Measurements from ENCODE around the gene CCDC54.

The CCDC54 gene

GRCh38 chr3:107421170-107421792, 44.0 kb downstream of the CCDC54 start:
- H3K23ac ChIP-seq (ENCODE audit: low read length in 2 of 2): no peak overlapping the region
- H4K91ac ChIP-seq (ENCODE audit: low read length): no peak overlapping the region
- peak; percentile 77 for DNase-seq
- no peak overlapping the region for H3K27ac ChIP-seq (ENCODE audit: low read length, poor library complexity, severe bottlenecking)
- H3K4me2 ChIP-seq (ENCODE audit: low read length, poor library complexity, severe bottlenecking): peak overlapping the region; percentile 75
- H2BK12ac ChIP-seq (ENCODE audit: low read length in 2 of 2): no peak overlapping the region
- no peak overlapping the region for H3K14ac ChIP-seq (ENCODE audit: low read length in 2 of 2)
- H3K9ac ChIP-seq (ENCODE audit: low read length): peak overlapping the region; percentile 80
- no peak overlapping the region for H2BK120ac ChIP-seq (ENCODE audit: low read depth, low read length)
- no peak overlapping the region for H4K8ac ChIP-seq (ENCODE audit: low read length)
- peak overlapping the region in 1 of 2 experiments; percentile 62 for H3K4me3 ChIP-seq (ENCODE audit: insufficient read depth in 1 of 2, low read depth in 1 of 2, low read length in 2 of 2)
- no peak overlapping the region for H2BK15ac ChIP-seq (ENCODE audit: low read depth, poor library complexity, severe bottlenecking)
- no peak overlapping the region for H2AK5ac ChIP-seq (ENCODE audit: low read length, severe bottlenecking)
- no peaks in the 10 kb centered on the region for H3K36me3 ChIP-seq (ENCODE audit: control insufficient read depth in 1 of 2, insufficient read depth in 2 of 2, low read depth in 1 of 2, low read length in 2 of 2)
- H2AFZ ChIP-seq (ENCODE audit: low read depth, low read length): no peak overlapping the region
- H3K4ac ChIP-seq (ENCODE audit: low read depth in 1 of 2, low read length in 2 of 2): no peak overlapping the region
- WGBS: 0% methylated on average over 1 of the region's 4 CpGs
- no peaks in the 10 kb centered on the region for H3K4me1 ChIP-seq (ENCODE audit: control insufficient read depth, insufficient read depth, low read depth, low read length)
- H3K27me3 ChIP-seq (ENCODE audit: control insufficient read depth in 1 of 2, insufficient read depth in 1 of 2, low read length in 2 of 2): no peaks in the 10 kb centered on the region
- H3K9me3 ChIP-seq (ENCODE audit: control insufficient read depth, low read length): no peaks in the 10 kb centered on the region
- H2BK5ac ChIP-seq (ENCODE audit: low read depth, low read length, poor library complexity, severe bottlenecking): no peak overlapping the region
- H3K79me1 ChIP-seq (replicated peaks; ENCODE audit: low read length, poor library complexity, severe bottlenecking): no peaks in the 10 kb centered on the region
- no peak overlapping the region for H3K18ac ChIP-seq (ENCODE audit: low read depth in 1 of 2, low read length in 2 of 2)

GRCh38 chr3:107421881-107422280, 44.6 kb downstream of the CCDC54 start:
- no peak for DNase-seq
- H3K27ac ChIP-seq (ENCODE audit: low read length, poor library complexity, severe bottlenecking): no peak overlapping the region
- no peaks in the 10 kb centered on the region for H3K27me3 ChIP-seq (ENCODE audit: control insufficient read depth in 1 of 2, insufficient read depth in 1 of 2, low read length in 2 of 2)
- H3K9me3 ChIP-seq (ENCODE audit: control insufficient read depth, low read length): no peaks in the 10 kb centered on the region
- H2BK15ac ChIP-seq (ENCODE audit: low read depth, poor library complexity, severe bottlenecking): no peak overlapping the region
- H4K91ac ChIP-seq (ENCODE audit: low read length): no peak overlapping the region
- H3K36me3 ChIP-seq (ENCODE audit: control insufficient read depth in 1 of 2, insufficient read depth in 2 of 2, low read depth in 1 of 2, low read length in 2 of 2): no peaks in the 10 kb centered on the region
- no peaks in the 10 kb centered on the region for H3K4me1 ChIP-seq (ENCODE audit: control insufficient read depth, insufficient read depth, low read depth, low read length)
- WGBS: 100% methylated on average over 1 of the region's 1 CpG
- no peak overlapping the region for H3K4me3 ChIP-seq (ENCODE audit: insufficient read depth in 1 of 2, low read depth in 1 of 2, low read length in 2 of 2)
- no peak overlapping the region for H4K8ac ChIP-seq (ENCODE audit: low read length)
- no peak overlapping the region for H2BK12ac ChIP-seq (ENCODE audit: low read length in 2 of 2)
- no peak overlapping the region for H2BK5ac ChIP-seq (ENCODE audit: low read depth, low read length, poor library complexity, severe bottlenecking)
- no peak overlapping the region for H3K23ac ChIP-seq (ENCODE audit: low read length in 2 of 2)
- no peak overlapping the region for H3K4ac ChIP-seq (ENCODE audit: low read depth in 1 of 2, low read length in 2 of 2)
- H3K18ac ChIP-seq (ENCODE audit: low read depth in 1 of 2, low read length in 2 of 2): no peak overlapping the region
- no peak overlapping the region for H2AFZ ChIP-seq (ENCODE audit: low read depth, low read length)
- H3K9ac ChIP-seq (ENCODE audit: low read length): no peak overlapping the region
- no peaks in the 10 kb centered on the region for H3K79me1 ChIP-seq (replicated peaks; ENCODE audit: low read length, poor library complexity, severe bottlenecking)
- H2BK120ac ChIP-seq (ENCODE audit: low read depth, low read length): no peak overlapping the region
- no peak overlapping the region for H3K14ac ChIP-seq (ENCODE audit: low read length in 2 of 2)
- H3K4me2 ChIP-seq (ENCODE audit: low read length, poor library complexity, severe bottlenecking): no peak overlapping the region
- no peak overlapping the region for H2AK5ac ChIP-seq (ENCODE audit: low read length, severe bottlenecking)

GRCh38 chr3:107425033-107425432, 47.8 kb downstream of the CCDC54 start:
- no peak overlapping the region for H3K4ac ChIP-seq (ENCODE audit: low read depth in 1 of 2, low read length in 2 of 2)
- H3K27ac ChIP-seq (ENCODE audit: low read length, poor library complexity, severe bottlenecking): no peak overlapping the region
- no peaks in the 10 kb centered on the region for H3K36me3 ChIP-seq (ENCODE audit: control insufficient read depth in 1 of 2, insufficient read depth in 2 of 2, low read depth in 1 of 2, low read length in 2 of 2)
- H2BK15ac ChIP-seq (ENCODE audit: low read depth, poor library complexity, severe bottlenecking): no peak overlapping the region
- H3K4me2 ChIP-seq (ENCODE audit: low read length, poor library complexity, severe bottlenecking): no peak overlapping the region
- no peak for DNase-seq
- H4K8ac ChIP-seq (ENCODE audit: low read length): no peak overlapping the region
- no peak overlapping the region for H3K9ac ChIP-seq (ENCODE audit: low read length)
- no peak overlapping the region for H2BK5ac ChIP-seq (ENCODE audit: low read depth, low read length, poor library complexity, severe bottlenecking)
- H2AK5ac ChIP-seq (ENCODE audit: low read length, severe bottlenecking): no peak overlapping the region
- H3K4me3 ChIP-seq (ENCODE audit: insufficient read depth in 1 of 2, low read depth in 1 of 2, low read length in 2 of 2): no peak overlapping the region
- H2BK120ac ChIP-seq (ENCODE audit: low read depth, low read length): no peak overlapping the region
- no peaks in the 10 kb centered on the region for H3K27me3 ChIP-seq (ENCODE audit: control insufficient read depth in 1 of 2, insufficient read depth in 1 of 2, low read length in 2 of 2)
- no peak overlapping the region for H3K23ac ChIP-seq (ENCODE audit: low read length in 2 of 2)
- H3K18ac ChIP-seq (ENCODE audit: low read depth in 1 of 2, low read length in 2 of 2): no peak overlapping the region
- no peaks in the 10 kb centered on the region for H3K9me3 ChIP-seq (ENCODE audit: control insufficient read depth, low read length)
- no peak overlapping the region for H3K14ac ChIP-seq (ENCODE audit: low read length in 2 of 2)
- no peak overlapping the region for H4K91ac ChIP-seq (ENCODE audit: low read length)
- H3K4me1 ChIP-seq (ENCODE audit: control insufficient read depth, insufficient read depth, low read depth, low read length): no peaks in the 10 kb centered on the region
- no peak overlapping the region for H2AFZ ChIP-seq (ENCODE audit: low read depth, low read length)
- H2BK12ac ChIP-seq (ENCODE audit: low read length in 2 of 2): no peak overlapping the region
- H3K79me1 ChIP-seq (replicated peaks; ENCODE audit: low read length, poor library complexity, severe bottlenecking): no peaks in the 10 kb centered on the region

- H2AK5ac ChIP-seq (ENCODE audit: low read length, severe bottlenecking): no peak overlapping the region
- no peak overlapping the region for H4K91ac ChIP-seq (ENCODE audit: low read length)
- H3K18ac ChIP-seq (ENCODE audit: low read depth in 1 of 2, low read length in 2 of 2): no peak overlapping the region
- no peak overlapping the region for H3K4me3 ChIP-seq (ENCODE audit: insufficient read depth in 1 of 2, low read depth in 1 of 2, low read length in 2 of 2)
- no peak for DNase-seq
- H3K14ac ChIP-seq (ENCODE audit: low read length in 2 of 2): no peak overlapping the region
- H2BK5ac ChIP-seq (ENCODE audit: low read depth, low read length, poor library complexity, severe bottlenecking): no peak overlapping the region
- H2BK12ac ChIP-seq (ENCODE audit: low read length in 2 of 2): no peak overlapping the region
- no peak overlapping the region for H3K9ac ChIP-seq (ENCODE audit: low read length)
- no peaks in the 10 kb centered on the region for H3K36me3 ChIP-seq (ENCODE audit: control insufficient read depth in 1 of 2, insufficient read depth in 2 of 2, low read depth in 1 of 2, low read length in 2 of 2)
- no peak overlapping the region for H3K23ac ChIP-seq (ENCODE audit: low read length in 2 of 2)
- no peak overlapping the region for H2BK15ac ChIP-seq (ENCODE audit: low read depth, poor library complexity, severe bottlenecking)
- H3K27ac ChIP-seq (ENCODE audit: low read length, poor library complexity, severe bottlenecking): no peak overlapping the region
- no peak overlapping the region for H3K4me2 ChIP-seq (ENCODE audit: low read length, poor library complexity, severe bottlenecking)
- H4K8ac ChIP-seq (ENCODE audit: low read length): no peak overlapping the region
- no peaks in the 10 kb centered on the region for H3K79me1 ChIP-seq (replicated peaks; ENCODE audit: low read length, poor library complexity, severe bottlenecking)
- H3K27me3 ChIP-seq (ENCODE audit: control insufficient read depth in 1 of 2, insufficient read depth in 1 of 2, low read length in 2 of 2): no peaks in the 10 kb centered on the region
- peaks cover 6% of the 10 kb centered on the region for H3K4me1 ChIP-seq (ENCODE audit: control insufficient read depth, insufficient read depth, low read depth, low read length)
- H2AFZ ChIP-seq (ENCODE audit: low read depth, low read length): no peak overlapping the region
- no peak overlapping the region for H3K4ac ChIP-seq (ENCODE audit: low read depth in 1 of 2, low read length in 2 of 2)
- WGBS: 100% methylated on average over 2 of the region's 3 CpGs
- no peak overlapping the region for H2BK120ac ChIP-seq (ENCODE audit: low read depth, low read length)
- no peaks in the 10 kb centered on the region for H3K9me3 ChIP-seq (ENCODE audit: control insufficient read depth, low read length)
Measured at GRCh38 chr3:107426223-107426622, 49.0 kb downstream of the CCDC54 start.

Measured in mesenchymal stem cell (in vitro differentiated cells and primary cell).